ENCODE data around the gene THOC5. TPM values are rescaled to one million over a fixed set of nuclear protein-coding genes. Genes with fewer than 3 reads are reported as not detected.

THOC5 gene
- total RNA-seq, 3 donors from 2014 or later, result 33.2 to 55.4 (median 48.0) TPM

DNA sequence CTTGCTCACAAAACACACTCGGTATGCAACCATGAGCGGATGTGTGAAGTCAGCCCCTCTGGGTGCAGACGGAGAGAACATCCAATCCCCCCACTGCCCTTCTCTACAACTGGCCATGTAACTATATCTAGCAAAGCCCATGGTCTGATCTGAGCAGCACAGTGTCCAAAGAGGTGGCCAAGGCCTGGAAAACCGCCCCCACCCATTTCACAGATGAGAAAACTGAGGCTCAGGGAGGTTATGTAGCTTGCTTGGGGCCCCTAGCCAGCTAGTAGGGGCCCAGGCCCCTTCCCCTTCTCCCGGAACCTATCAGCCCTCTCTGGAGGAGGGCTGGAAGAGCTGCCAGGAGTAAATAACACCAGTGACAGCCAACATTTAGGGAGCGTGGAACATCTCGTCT, 89.0 kb downstream of the THOC5 start:
- no peaks in the 10 kb centered on the region for H3K36me3 ChIP-seq
- H3K27ac ChIP-seq, result no peak overlapping the region
- no peak overlapping the region for H3K4me3 ChIP-seq
- DNase-seq (ENCODE audit: low spot score in 2 of 2), result no peak
- H3K9me3 ChIP-seq, result no peaks in the 10 kb centered on the region
- TF ChIP-seq POLR2AphosphoS5 (IDR thresholded peaks at IDR 0.05) (no peak), CTCF (IDR thresholded peaks at IDR 0.05) (no peak), POLR2A (IDR thresholded peaks at IDR 0.05) (no peak)
- no peaks in the 10 kb centered on the region for H3K27me3 ChIP-seq
- intact Hi-C loops (cut with DNase I; ENCODE audit: low total_unique reads), result no loop called here
- H3K4me1 ChIP-seq, result no peaks in the 10 kb centered on the region

DNA sequence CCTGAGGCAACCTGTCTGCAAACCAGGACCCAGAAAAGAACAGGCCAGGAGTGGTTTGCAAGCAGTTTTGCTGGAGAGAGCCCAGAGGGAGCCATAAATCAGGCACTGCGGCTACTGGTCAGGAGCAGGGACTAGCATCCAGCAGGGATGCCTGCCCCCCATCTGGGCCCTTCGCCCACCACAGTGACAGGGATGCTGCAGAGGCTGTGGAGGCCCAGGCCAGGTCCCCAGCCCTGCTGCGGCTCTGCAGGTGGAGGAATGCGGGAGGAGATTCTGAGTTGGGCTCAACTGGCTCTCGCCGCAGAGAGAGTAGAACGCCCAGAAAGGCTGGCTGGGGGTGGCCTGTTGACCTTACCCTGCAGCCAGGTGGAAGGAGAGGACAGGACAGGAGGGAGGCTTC, 89.9 kb downstream of the THOC5 start:
- Histone ChIP-seq H3K4me3 (no peak overlapping the region), H3K4me1 (no peaks in the 10 kb centered on the region), H3K27me3 (no peaks in the 10 kb centered on the region), H3K27ac (no peak overlapping the region), H3K36me3 (no peaks in the 10 kb centered on the region), H3K9me3 (no peaks in the 10 kb centered on the region)
- TF ChIP-seq POLR2A (IDR thresholded peaks at IDR 0.05) (no peak), CTCF (IDR thresholded peaks at IDR 0.05) (no peak), POLR2AphosphoS5 (IDR thresholded peaks at IDR 0.05) (no peak)
- DNase-seq (ENCODE audit: low spot score in 2 of 2), result no peak
- intact Hi-C loops (cut with DNase I; ENCODE audit: low total_unique reads), result no loop called here

GRCh38 chr22:29461263-29461662, 92.3 kb downstream of the THOC5 start:
- no peak for DNase-seq (ENCODE audit: low spot score in 2 of 2)
- TF ChIP-seq POLR2A (IDR thresholded peaks at IDR 0.05), result no peak
- TF ChIP-seq POLR2AphosphoS5 (IDR thresholded peaks at IDR 0.05), result no peak
- TF ChIP-seq CTCF (IDR thresholded peaks at IDR 0.05), result no peak
- Histone ChIP-seq H3K4me3 (no peak overlapping the region), H3K27ac (no peak overlapping the region), H3K4me1 (no peaks in the 10 kb centered on the region), H3K36me3 (no peaks in the 10 kb centered on the region), H3K9me3 (no peaks in the 10 kb centered on the region), H3K27me3 (no peaks in the 10 kb centered on the region)
- intact Hi-C loops (cut with DNase I; ENCODE audit: low total_unique reads), result no loop called here

- Histone ChIP-seq H3K27ac (no peak overlapping the region), H3K4me3 (no peak overlapping the region), H3K4me1 (no peaks in the 10 kb centered on the region), H3K36me3 (no peaks in the 10 kb centered on the region), H3K27me3 (no peaks in the 10 kb centered on the region), H3K9me3 (no peaks in the 10 kb centered on the region)
- DNase-seq (ENCODE audit: low spot score in 2 of 2), result no peak
- no peak for TF ChIP-seq POLR2A (IDR thresholded peaks at IDR 0.05)
- TF ChIP-seq POLR2AphosphoS5 (IDR thresholded peaks at IDR 0.05), result no peak
- TF ChIP-seq CTCF (IDR thresholded peaks at IDR 0.05), result no peak
- intact Hi-C loops (cut with DNase I; ENCODE audit: low total_unique reads), result no loop called here
These were observed 93.8 kb downstream of the THOC5 start for GRCh38 chr22:29459773-29460172.

- intact Hi-C loops (cut with DNase I; ENCODE audit: low total_unique reads), result no loop called here
- H3K4me1 ChIP-seq, result no peaks in the 10 kb centered on the region
These were observed 95.0 kb downstream of the THOC5 start for GRCh38 chr22:29458551-29458950.

More at GRCh38 chr22:29458551-29458950, 95.0 kb downstream of the THOC5 start:
- no peak overlapping the region for H3K4me3 ChIP-seq
- H3K9me3 ChIP-seq, result no peaks in the 10 kb centered on the region
- TF ChIP-seq CTCF (IDR thresholded peaks at IDR 0.05) (no peak), POLR2AphosphoS5 (IDR thresholded peaks at IDR 0.05) (no peak), POLR2A (IDR thresholded peaks at IDR 0.05) (no peak)
- no peak for DNase-seq (ENCODE audit: low spot score in 2 of 2)
- H3K27ac ChIP-seq, result no peak overlapping the region
- H3K27me3 ChIP-seq, result no peaks in the 10 kb centered on the region
- H3K36me3 ChIP-seq, result no peaks in the 10 kb centered on the region

All from breast epithelium (tissue), 4 donors.